ENCODE measurements around the gene KRTCAP2.
"Not testable (repeated sequence)": the region's sequence is repeated elsewhere in the genome, so short reads cannot be mapped to it uniquely, and the experiment has no call there.

Gene KRTCAP2

DNA sequence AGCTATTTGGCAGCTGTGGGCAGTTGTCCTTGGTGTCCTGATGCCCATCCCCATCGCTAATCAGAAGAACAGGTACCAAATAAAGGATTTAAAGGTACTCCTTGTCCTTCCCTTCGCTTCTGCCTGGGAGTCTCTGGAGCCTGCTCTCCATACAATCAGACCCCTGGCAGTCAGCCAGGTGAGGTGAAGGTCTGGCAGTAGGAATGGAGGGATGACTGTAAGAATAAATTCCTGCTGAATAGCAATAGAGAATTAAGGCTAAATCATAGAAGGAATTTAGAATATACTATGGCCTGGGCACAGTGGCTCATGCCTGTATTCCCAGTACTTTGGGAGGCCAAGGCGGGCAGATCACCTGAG lies 25.4 kb upstream of the KRTCAP2 start:
- no peak for DNase-seq

DNA sequence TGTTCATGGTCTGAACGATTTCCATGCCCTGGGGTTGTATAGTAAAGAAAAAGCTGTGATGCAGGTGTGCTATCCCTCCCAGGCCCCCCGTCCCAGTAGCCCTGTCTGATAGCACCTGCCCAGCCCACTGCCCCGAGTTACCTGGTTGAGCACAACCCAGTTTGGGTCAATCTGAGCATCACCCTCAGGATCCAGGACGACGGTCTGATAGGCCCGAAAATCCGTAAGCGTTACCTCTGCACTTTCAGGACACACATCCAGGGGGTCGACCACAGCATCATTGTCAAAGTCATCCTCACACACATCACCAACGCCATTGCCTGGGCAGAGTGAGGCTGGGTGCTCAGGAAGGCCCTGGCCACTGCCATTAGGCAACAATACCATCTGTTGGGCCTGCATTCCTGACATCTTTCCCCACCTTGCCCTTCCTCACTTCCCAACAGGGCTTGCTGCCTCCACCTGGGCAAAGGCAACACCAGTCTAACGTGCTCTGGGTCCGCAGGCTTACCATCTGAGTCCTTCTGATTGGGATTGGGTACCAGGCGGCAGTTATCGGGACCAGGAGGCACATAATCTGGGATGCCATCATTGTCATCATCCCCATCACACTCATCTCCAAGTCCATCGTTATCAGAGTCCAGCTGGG lies 24.9 kb upstream of the KRTCAP2 start:
- DNase-seq = no peak

DNA sequence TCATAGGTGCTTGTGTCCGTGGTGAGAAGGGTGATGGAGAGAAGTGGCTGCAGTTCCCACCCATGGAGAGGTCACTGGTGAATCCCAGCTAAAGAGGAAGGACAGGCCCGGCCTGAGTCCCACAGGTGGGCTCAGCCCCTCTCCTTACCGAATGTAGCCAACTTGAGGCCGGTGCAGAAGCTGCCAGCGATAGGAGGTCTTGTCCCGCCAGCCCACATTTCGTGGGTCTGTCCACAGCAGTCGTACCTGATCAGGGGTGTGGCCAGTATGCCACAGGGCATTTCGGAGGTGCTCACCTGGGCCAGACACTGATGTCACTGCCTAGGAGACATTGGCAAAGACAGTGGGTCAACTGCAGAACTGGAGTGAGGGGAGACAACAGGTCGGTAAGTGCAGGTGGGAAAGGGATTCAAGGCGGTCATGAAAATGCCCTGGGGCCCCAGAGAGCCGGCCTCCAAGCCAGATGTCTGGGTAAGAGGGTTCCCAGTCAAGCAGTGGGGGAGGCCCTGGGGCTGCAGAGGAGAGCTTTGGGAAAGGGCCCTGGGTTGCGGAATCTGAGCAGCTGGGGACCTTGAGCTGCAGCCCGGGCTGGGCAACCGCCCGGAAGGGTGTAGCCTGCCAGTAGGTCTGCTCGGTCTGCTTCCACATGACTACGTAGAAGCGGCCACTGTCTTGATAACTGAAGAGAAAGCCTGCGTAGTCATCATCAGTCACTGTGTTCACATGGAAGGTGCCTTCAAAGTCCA lies 24.0 kb upstream of the KRTCAP2 start:
- DNase-seq = no peak

DNA sequence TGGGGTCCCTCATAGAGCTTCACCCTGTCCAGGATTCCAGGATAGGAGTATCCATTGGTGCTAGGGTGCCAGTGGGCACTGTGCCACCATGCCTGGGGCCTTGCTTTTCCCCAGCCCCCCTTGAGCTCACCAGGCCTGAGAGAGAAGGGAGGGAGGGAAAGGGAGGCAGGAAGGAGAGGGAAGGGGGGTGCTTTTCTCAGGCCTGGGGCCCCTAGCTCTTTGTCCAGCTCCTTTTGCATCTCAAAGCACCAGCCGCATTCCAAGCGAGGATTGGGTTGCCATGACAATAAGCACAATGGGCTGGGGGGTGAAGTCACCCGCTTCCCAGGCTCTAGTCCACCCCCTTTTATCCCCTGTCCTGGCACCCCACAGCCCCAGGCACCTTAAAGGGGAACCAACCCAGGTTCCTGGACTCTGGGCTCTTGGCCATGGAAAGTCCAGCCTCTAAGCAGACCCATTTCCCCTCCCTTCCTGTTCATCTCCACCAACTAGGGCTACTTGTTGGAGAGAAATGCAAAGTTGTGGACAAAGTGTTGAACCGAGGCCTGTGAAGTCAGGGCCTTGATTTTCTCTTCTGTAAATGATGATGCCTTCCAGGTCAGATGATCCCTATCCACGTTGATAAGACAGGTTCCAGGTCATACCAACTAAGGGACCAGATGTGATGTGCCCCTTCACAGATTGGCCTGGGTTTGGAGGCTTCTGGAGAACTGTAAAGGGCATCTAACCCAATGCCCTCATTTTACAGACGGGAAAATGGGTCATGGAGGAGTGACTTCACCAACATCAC lies 23.2 kb upstream of the KRTCAP2 start:
- no peak for DNase-seq

DNA sequence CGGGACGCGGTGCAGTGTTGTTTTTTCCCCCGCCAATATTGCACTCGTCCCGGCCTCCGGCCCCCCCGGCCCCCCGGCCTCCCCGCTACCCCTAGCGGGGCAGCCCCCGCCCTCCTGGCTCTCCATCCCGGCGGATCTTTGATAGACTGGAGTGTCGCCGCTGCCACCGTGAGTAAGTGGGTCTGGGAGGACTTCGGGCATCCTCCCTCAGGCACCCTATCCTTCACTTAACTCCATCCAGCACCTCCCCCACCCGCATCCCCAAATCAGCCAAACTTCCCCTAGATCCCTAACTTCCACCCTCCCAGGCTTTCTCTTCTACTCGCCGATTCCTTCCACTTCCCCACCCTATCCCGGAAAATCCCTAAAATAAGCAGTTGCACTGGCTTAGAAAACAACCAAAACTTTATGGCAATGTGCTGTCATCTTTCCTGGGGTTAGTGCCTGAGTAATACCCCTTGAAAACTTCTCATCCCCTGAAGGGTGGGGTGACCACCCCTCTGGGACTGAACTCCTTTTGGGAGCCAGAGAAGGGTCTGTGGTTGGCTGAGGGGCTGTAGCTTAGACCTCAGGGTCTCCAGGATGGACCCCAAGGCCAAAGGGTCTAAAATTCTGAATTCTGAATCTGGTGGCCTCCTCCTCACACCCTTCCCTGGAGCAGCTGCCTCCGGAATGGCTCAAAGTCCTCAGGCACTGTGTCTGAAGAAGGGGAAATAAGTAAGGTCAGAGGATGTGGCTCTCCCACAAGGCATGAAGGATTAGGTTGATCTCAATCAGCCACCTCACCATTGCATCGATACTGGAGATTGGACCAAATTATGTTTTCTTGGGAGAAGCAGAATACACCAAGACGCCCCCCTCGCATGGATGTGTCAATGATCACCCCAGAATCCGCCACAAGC lies 22.3 kb upstream of the KRTCAP2 start:
- no peak for DNase-seq

DNA sequence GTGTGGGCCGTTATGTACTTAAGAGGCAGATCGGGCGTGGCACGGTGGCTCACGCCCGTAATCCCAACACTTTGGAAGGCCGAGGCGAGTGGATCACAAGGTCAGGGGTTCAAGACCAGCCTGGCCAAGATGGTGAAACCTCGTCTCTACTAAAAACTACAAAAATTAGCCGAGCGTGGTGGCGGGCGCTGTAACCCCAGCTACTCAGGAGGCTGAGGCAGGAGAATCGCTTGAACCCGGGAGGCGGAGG lies 20.8 kb upstream of the KRTCAP2 start:
- DNase-seq = not testable (repeated sequence)

DNA sequence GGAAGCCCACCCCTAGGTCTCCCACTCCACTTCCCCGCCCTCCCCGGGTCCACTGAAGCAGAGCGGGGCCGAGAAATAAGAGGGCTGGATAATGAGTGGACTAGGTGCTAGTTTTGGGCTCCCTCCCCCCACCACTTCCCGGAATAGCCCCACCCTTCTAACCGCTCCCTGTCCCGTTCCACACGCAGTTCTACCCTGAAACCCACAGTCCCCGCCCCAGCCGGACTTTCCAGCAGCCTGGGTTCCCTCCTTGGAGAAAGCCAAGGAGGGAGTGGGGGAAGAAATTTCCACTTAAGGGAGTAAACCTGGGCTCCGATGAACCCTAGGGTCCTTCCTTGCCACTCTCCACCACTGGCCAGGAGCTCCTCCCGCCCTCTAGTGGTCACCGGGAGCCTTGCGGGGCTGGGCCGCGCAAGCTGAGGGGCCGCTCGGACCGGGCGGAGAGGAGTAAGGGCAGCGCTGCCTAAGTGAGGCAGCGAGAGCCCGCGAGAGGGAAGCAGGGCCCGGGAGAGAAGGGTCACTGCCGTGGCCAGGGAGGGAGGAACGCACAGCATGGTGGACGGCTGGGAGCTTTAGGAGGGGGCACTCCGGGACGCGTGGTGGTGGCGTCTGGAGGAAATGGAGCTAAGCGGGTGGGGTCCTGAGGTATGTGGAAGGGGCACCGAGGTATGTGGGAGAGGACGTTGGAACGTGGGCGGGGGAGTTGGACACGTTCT lies 20.3 kb upstream of the KRTCAP2 start:
- peak; percentile 70 for DNase-seq

DNA sequence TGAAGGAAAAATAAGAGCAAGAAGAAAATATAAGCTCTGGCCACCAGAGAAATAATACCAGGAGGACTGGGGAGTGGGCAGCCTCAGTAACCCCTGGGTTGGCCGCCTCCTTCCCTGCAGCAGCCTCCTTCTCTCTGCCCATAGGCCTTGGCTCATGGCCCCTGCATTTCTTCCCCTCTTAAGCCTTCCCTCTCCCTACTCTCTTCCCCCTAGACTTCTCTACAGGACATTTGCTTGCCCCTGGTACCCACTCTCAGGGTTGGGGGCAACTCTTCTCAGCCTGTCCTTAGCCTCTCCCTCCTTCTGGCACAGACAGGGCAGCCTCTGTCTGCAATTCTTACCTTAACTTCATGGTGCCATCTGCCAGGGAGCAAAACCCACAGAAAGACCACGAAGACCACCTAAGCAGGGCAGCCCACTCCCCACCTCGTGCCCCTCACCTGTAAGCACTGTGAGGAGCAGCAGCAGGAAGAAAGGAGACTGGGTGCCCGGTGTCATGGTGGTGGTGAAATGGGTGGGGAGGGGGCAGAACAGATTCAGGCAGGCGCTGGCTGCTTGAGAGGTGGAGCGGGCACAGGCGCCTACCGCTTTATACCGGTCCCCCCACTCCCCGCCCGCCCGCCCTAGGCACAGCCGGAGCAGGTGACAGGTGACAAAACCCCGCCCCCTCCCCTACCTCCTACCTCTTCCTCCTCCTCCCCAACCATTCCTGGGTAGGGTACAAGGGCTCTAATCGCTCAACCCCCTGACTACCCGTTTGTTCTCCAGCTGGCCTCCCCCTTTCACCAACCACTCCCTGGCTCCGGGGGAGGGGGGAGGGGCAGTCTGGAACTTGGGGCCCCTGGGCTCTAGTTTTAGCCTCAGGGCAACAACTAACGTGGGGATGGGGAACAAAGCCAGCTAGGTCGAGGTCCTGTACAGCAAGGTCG lies 19.5 kb upstream of the KRTCAP2 start:
- no peak for DNase-seq

DNA sequence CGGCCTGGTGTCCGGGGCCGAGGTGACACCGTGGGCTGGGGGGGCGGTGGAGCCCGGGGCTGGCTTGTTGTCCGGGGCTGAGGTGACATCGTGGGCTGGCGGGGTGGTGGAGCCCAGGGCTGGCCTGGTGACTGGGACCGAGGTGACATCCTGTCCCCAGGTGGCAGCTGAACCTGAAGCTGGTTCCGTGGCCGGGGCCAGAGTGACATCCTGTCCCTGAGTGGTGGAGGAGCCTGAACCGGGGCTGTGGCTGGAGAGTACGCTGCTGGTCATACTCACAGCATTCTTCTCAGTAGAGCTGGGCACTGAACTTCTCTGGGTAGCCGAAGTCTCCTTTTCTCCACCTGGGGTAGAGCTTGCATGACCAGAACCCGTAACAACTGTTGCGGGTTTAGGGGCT lies 18.8 kb upstream of the KRTCAP2 start:
- DNase-seq = no peak

DNA sequence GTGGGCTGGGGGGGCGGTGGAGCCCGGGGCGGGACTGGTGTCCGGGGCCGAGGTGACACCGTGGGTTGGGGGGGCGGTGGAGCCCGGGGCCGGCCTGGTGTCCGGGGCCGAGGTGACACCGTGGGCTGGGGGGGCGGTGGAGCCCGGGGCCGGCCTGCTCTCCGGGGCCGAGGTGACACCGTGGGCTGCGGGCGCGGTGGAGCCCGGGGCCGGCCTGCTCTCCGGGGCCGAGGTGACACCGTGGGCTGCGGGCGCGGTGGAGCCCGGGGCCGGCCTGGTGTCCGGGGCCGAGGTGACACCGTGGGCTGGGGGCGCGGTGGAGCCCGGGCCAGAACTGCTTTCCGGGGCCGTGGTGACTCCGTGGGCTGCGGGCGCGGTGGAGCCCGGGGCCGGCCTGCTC lies 16.8 kb upstream of the KRTCAP2 start:
- not testable (repeated sequence) for DNase-seq

DNA sequence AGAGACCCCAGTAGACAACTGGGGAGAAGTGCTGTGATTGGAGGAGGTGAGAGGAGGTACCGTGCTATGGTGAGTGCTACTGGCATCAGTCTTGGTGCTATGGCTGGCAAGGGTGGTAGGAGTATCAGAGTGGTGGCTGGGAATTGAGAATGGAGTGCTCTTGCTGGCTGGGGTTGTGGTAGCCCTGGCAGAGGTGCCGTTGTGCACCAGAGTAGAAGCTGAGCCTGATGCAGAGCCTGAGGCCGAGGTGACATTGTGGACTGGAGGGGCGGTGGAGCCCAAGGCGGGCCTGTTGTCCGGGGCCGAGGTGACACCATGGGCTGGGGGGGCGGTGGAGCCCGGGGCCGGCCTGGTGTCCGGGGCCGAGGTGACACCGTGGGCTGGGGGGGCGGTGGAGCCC lies 15.2 kb upstream of the KRTCAP2 start:
- DNase-seq = no peak

DNA sequence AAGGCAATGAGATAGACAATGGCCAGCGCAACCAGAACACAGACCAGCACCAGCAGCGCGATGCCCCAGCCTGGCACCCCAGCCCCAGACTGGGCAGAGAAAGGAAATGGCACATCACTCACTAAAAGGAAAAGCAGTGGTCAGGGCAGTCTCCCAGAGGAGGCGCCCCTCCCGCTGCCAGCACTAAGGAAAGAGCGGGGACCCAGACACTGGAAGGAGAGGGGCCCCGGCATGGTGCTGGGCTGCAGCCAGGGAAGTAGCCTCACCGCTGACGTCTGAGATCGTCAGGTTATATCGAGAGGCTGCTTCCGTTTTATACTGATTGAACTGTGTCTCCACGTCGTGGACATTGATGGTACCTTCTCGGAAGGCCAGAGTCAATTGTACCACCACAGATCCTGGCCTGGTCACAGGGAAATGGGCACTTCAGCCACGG lies 14.4 kb upstream of the KRTCAP2 start:
- DNase-seq = no peak

DNA sequence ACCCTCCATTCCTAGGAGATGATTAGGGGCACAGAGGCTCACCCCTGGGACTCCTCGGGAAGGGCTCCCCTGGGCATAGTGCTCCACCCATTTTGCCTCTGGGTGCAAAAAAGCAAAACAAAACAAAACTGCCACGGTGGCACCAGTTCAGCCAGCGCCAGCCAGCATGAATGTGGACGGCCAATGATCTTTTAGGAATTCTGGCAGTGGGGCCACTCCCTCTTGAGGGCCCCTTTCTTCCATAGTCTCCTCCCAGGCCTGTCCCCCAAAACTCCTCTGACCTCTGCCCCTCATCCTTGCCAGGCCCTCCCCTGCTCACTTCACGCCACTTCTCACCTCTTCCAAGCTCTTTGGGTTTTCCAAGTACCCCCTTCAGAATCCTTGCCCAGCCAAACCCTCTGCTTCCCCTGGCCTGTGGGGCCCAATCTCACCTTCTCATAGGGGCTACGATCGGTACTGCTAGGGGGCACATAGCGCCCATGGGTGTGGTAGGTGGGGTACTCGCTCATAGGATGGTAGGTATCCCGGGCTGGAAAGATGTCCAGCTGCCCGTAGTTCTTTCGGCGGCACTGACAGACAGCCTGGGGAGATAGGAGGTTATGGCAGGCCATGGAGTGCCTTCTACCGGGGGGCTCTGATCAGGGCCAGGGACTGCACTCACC lies 13.8 kb upstream of the KRTCAP2 start:
- DNase-seq = no peak

DNA sequence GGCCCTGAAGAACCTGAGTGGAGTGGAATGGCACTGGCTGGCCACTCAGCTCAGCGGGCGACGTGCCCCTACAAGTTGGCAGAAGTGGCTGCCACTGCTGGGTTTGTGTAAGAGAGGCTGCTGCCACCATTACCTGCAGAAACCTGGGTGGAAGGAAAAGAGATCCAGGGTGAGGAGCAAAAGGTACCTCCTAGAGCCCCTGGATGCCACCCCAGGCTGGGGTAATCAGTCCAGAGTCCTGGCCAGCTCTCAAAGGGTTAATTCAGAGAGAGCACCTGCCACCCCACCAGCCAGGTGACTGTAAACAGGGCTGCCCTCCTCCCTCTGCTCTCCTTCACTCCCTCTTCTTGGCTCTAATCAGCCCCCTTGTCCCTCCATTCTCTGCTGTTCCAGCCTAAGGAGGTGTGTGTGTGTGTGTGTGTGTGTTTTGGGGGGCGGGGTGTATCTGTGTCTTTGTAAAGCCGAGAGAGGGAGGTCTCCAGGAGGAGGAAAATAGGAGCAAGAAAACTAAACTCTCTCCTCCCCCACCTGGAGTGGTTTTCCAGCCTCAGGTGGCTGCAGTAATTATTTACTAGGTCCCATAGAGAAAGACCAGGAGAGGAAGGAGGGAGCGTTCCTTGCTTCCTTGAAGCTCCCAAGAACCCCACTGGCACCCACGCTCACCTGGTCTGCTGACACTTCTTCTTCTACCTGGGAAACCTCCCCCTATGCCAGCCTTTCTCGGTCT lies 13.1 kb upstream of the KRTCAP2 start:
- DNase-seq = no peak

DNA sequence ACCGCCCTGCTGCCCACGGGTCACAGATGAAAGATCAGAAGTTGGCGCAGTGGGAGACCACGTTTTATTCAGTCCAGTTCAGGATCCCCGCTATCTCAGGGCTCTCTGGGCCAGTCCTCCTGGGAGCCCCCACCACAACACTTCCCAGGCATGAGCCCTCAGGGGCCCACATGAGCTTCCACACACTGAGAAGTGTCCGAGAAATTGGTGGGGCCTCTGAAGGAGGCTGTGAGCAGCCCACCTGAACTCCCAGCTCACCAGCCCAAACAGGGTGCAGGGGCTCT lies 12.6 kb upstream of the KRTCAP2 start:
- DNase-seq = no peak

DNA sequence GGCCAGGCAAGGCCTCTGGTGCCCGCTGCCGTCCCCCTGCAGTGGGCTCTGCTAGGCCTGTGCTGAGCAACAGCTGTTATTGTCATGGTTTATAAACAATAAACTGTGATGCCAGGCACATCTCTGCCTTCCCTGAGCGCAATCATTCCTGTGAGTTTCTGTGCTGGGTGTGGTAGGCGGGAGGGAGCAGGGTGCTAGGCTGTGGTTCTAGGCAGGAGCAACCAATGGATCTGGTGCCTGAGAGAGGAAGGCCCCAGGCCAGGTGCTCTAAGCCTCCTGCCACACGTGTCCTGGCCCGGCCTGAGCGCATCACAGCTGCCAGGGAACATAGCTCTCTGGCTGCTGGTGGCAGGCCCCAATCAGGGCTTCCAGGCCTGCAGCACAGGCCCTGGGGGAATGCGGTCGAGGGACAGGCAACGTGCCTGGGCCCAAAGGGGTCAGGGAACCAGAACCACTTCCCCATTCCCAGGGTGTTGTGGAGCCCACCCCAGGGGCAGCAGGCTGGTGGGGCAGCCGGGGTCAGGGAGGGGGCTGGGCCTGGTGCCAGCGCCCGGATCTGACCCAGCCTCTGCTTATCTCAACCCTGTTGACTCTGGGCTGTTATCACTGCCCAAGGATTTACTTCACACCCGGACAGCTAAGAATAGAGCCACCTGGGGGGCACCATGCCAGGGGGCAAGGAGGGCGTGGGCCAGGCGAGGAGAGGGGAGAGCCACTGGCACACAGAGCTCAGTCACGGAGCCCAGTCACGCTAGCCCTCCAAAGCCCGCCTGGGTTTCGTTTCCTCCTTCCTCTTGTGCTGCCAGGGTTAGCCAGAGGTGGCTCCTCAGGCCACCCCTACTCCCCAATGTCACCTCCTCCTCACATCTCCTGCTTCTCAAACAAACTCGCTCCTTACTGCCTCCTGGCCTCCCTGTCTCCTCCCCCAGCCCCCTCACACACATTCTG lies 12.0 kb upstream of the KRTCAP2 start:
- no peak for DNase-seq

DNA sequence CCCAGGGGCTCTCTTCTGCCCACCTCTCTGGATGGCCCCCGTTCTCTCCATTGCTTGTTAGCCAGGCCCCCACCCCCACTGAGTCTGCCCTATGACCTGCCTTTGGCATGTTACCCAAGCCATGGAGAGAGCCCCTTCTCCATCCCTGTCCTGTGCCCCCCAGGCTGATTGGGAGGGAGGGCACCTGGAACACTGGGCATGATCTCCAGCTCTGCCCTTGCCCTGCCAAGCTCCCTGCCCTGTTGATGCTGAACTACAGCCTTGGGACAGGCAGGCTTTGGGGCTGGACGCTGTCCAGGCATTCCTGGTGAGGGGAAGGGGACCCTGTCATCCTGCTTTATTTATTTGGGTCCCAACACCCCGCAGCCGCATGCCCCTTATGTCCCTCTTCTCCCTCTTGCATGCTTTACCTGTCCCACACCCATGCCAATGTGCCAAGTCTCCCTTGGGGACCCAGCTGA lies 11.3 kb upstream of the KRTCAP2 start:
- DNase-seq = no peak

DNA sequence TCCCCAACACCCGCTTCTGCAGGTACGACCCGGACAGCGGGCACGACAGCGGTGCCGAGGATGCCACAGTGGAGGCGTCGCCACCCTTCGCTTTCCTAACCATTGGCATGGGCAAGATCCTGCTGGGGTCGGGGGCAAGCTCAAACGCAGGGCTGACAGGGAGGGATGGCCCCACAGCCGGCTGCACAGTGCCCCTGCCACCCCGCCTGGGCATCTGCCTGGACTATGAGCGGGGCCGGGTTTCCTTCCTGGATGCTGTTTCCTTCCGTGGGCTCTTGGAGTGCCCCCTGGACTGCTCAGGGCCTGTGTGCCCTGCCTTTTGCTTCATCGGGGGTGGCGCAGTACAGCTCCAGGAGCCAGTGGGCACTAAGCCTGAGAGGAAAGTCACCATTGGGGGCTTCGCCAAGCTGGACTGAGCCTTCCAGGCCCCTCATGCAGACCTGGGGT lies 10.7 kb upstream of the KRTCAP2 start:
- DNase-seq = no peak

DNA sequence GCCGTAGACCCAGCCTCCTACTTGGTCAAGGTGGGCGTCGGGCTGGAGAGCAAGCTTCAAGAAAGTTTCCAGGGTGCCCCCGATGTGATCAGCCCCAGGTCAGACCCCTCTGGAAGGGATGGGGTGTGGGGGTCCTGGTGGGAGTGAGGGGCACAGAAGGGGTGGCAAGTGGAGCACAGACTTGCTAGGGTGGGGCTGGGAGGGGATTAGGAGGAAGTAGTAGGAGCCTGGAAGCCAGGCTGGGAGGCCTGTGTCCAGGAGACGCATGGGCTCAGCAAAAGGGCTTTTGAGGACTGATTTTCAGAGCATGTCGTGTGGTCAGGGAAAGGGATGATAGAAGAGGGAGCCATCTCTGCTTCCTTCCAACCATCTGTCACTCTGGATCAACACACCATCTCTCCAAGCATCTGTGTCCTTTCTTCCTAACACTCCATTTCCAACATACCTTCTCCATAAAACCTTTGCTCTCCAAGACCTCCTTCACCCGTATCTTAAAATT lies 9.0 kb upstream of the KRTCAP2 start:
- DNase-seq = no peak
